Mucosa of descending colon (tissue), 3 donors: Measurements from ENCODE around the gene CEP72. TPM values are rescaled to one million over a fixed set of nuclear protein-coding genes. Genes with fewer than 3 reads are reported as not detected.

Experiments
- ATAC-seq: fragments of 200-7000 bp; cut with Tn5 transposase; one replicate; pipeline ENCODE4 v1.9.1; 2020; ENCODE audit warnings: mild to moderate bottlenecking, moderate library complexity
- DNase-seq, 3 donors: peaks; one replicate each; pipeline ENCODE4 v3.0.0-alpha.2; 2020
- H3K36me3 ChIP-seq: fragments of 200-600 bp; one replicate; pipeline ENCODE4 v1.8.0; 2021; ENCODE audit warnings: low read depth, mild to moderate bottlenecking
- H3K4me1 ChIP-seq: fragments of 200-600 bp; one replicate; pipeline ENCODE4 v1.8.0; 2021; ENCODE audit warnings: low read depth, mild to moderate bottlenecking
- H3K4me3 ChIP-seq: fragments of 200-600 bp; one replicate; pipeline ENCODE4 v1.8.0; 2021; ENCODE audit warnings: mild to moderate bottlenecking
- H3K9me3 ChIP-seq: fragments of 200-600 bp; one replicate; pipeline ENCODE4 v1.8.0; 2021; ENCODE audit warnings: mild to moderate bottlenecking
- intact Hi-C, 2 donors: fragments of 100-400 bp; cut with DNase I in 1 of 2; cut with micrococcal nuclease in 1 of 2; formaldehyde crosslinking; loops; one replicate each; pipeline versions ENCODE4 v1.11.0 to v1.11.1; 2022; cut with DNase I, micrococcal nuclease
- total RNA-seq, 3 donors: library from RNA; stranded (reverse); fragmentation: NEBNext Ultra II Directional in 2 of 3; extraction: Animal tissue kit (Norgen Biotek cat#: 25700) in 2 of 3; gene quantifications; one replicate each; pipeline versions ENCODE4 v1.2.1 to v1.2.4, GENCODE V29; 2021 to 2023
- TF ChIP-seq, protein P1 (sequence below): fragments of 200-600 bp; IDR thresholded peaks from one replicate; pipeline ENCODE4 v1.8.0; 2022; ENCODE audit warnings: antibody characterized with exemption, mild to moderate bottlenecking
- donor health status: DM: no; HTN: no; CAD: no; lungs with moderate emphysema.
- donor health status: DM: no; HTN: no; CAD: no.
- donor health status: DM: no; HTN: yes; CAD: no.

CEP72 gene
- total RNA-seq, 3 donors from 2014 or later, result 7.3 to 9.7 (median 8.8) TPM

DNA sequence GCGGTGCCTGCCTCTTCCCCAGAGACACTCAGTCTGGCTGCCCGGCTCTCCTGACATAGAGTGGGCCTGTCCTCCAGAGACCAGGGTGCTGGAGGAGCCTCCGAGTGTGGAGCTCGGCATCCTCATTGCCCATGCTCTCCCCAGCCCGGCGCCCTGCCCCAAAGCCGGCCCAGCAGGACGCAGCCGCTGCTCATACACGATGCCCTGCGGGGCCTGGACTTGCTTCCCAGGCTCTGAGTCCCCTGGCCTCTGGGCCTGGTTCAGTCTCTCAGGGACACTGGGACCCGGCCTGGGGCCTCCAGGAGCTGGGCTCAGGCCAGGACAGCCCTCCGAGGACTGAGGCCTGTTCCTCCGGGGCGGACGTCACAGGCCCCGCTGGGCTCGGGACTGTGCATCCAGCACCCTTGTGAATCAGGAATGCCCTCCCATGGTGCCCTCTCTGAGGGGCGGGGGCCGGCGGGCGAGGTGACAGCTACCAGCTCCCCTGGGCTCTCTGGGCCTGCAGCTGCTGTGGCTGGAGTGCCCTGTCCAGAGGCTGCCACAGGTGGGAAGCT lies 57.8 kb downstream of the CEP72 start:
- TF ChIP-seq, protein P1, sequence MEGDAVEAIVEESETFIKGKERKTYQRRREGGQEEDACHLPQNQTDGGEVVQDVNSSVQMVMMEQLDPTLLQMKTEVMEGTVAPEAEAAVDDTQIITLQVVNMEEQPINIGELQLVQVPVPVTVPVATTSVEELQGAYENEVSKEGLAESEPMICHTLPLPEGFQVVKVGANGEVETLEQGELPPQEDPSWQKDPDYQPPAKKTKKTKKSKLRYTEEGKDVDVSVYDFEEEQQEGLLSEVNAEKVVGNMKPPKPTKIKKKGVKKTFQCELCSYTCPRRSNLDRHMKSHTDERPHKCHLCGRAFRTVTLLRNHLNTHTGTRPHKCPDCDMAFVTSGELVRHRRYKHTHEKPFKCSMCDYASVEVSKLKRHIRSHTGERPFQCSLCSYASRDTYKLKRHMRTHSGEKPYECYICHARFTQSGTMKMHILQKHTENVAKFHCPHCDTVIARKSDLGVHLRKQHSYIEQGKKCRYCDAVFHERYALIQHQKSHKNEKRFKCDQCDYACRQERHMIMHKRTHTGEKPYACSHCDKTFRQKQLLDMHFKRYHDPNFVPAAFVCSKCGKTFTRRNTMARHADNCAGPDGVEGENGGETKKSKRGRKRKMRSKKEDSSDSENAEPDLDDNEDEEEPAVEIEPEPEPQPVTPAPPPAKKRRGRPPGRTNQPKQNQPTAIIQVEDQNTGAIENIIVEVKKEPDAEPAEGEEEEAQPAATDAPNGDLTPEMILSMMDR, result no peak
- intact Hi-C loops, result loop anchor here in 1 of 2 donors (5.0 kb wide), 1 partner anchor 232 kb away; no protein-coding TSS in a partner anchor
- peaks cover 37% of the 10 kb centered on the region for H3K4me1 ChIP-seq
- H3K9me3 ChIP-seq, result no peaks in the 10 kb centered on the region
- ATAC-seq (no peak), DNase-seq (no peak)
- no peaks in the 10 kb centered on the region for H3K36me3 ChIP-seq
- no peak overlapping the region for H3K4me3 ChIP-seq

DNA sequence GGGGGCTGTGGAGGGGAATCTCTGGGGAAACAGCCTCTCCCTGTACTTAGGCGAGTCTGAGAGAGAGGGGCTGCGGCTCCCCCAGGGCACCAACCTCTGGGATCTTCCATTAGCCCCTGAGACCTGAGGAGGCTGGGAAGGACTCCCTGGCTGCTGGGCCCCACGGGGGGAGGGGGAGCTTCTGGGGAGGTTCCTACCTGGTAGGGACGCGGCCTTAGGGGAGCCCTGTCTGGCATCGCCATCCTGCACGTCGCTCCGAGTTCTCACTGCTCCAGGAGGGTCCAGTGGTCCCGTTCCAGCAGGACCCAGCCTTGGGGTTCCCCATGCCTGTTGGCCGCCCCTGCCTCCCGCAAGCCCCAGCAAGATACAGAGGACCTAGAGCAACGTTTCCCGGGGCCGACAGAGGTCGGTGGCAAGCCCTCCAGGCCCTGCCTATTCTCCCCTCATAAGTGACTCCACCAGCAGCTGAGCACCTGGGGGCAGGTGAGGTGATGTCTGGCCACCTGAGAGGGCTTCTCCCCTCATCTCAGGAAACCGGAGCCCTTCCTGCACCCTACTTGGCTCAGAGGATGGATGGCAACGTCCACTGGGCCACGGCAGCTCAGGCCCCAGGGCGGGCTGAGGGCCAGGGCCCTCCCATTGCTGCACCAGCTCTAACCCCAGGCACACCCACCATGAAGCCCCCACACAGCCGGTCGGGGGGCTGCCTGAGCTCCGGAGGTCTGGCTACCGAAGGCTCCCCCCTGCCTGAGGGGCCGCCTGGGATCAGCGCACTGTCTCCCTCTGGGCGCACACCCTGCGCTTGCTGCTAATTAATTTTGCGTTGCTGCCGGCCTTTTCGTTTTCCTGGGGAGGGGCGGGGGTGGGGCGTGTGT lies 58.5 kb downstream of the CEP72 start:
- Histone ChIP-seq H3K36me3 (no peaks in the 10 kb centered on the region), H3K4me1 (peaks cover 33% of the 10 kb centered on the region), H3K4me3 (no peak overlapping the region), H3K9me3 (no peaks in the 10 kb centered on the region)
- intact Hi-C loops, result loop anchor here in 1 of 2 donors (5.0 kb wide), 1 partner anchor 232 kb away; no protein-coding TSS in a partner anchor
- DNase-seq (no peak), ATAC-seq (no peak)
- TF ChIP-seq, protein P1, result no peak

DNA sequence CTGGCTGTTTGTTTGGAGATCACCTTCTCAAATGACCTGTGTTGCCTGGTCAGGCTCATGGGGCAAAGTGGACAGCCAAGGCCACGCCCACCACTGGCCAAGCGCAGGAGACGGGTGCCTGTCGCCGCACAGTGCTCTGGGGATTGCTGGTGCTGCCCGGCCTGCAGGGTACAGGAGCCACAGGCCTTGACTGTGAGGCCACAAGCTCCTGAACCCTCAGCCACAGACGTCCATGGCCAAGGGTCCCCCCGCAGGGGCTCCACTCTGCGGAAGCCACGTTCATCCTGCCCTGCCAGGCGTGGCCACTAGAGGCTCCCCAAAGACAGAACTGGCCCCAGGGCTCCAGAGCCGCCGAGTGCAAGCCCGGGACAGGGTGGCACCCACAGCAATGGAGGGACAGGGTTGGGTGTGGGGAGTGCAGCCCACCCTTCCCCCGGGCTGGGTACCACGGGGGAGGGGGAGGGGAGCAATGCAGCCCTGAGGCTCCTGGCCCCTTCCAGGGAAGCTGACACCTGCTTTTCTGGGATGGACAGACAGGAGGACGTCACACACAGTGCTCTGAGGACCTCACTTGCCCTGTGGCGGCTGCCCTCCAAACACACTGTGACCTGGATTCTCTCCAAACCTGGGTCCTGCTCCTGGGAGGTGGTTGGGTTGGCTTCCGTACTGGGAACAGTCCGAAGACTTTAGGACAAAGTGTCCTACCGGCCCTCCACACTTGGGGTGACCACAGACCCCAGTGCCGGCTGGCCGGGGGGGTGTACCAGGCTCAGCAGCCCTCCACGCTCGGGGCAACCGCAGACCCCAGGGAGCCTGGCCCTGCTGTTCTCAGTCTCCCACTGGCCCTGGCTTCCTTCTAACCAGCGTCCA lies 59.6 kb downstream of the CEP72 start:
- Histone ChIP-seq H3K9me3 (no peaks in the 10 kb centered on the region), H3K36me3 (no peaks in the 10 kb centered on the region), H3K4me3 (no peak overlapping the region), H3K4me1 (peaks cover 33% of the 10 kb centered on the region)
- ATAC-seq (peak; percentile 79), DNase-seq (peak in 2 of 3 donors; percentile 86)
- TF ChIP-seq, protein P1, result peak; percentile 95
- intact Hi-C loops, result loop anchor here in 1 of 2 donors (5.0 kb wide), 1 partner anchor 231 kb away; no protein-coding TSS in a partner anchor

DNA sequence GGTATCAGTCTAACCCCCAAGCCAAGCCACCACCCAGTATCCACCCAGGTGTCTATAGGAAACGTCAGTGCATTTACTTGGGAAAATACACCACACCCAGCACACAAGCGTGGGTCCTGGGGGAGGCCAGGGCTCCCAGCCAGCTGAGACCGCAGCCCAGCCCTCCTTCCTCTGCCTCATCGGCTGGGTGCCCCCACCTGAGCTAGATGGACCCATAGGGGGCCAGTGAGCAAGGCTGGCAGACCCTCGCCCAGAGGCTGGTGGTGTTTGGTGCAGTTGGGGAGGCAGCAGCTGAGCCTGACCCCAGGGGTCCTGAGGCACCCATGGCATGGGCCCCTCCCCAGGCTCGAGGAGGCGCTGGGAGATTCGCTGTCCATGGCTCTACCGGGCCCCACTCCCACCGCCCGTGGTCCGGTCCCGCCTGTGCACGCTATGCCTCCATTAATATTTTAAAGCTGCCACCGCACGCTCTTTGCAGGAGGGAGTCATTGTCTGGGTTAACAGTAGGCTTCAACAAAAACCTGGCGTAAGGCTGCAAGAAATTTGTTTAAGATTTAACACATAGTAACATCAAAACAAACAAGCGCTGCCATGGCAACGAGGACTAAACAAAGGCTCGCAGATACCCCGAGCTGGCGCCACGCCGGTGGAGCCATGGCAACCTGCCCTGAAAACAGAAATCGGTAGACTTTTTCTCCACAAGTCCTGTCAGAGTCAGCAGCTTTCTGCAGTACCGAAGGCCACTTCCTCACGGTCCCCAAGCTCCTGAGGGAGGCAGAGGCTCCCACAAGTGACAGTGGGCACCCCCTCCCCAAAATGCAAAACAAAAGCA lies 60.4 kb downstream of the CEP72 start:
- Histone ChIP-seq H3K4me1 (peaks cover 33% of the 10 kb centered on the region), H3K36me3 (no peaks in the 10 kb centered on the region), H3K4me3 (no peak overlapping the region), H3K9me3 (no peaks in the 10 kb centered on the region)
- TF ChIP-seq, protein P1, result no peak
- intact Hi-C loops, result loop anchor here in 1 of 2 donors (5.0 kb wide), 1 partner anchor 230 kb away; no protein-coding TSS in a partner anchor
- ATAC-seq (peak; percentile 68), DNase-seq (peak; percentile 77 to 79 (median 78))
